OCI-LY3 (cell line): Measurements from ENCODE around the gene FSIP1.

ENCODE experiments used
- H2AFZ ChIP-seq: fragments of 200-600, 300-600 bp; shearing (Covaris generic); 2 replicates; pipeline ENCODE4 v1.6.0; 2014; ENCODE audit warnings: antibody characterized with exemption, low read depth, low read length
- H3K27ac ChIP-seq: fragments of 200-600, 300-600 bp; sonication (generic); 2 replicates; pipeline ENCODE4 v1.5.1; 2014; ENCODE audit warnings: mild to moderate bottlenecking, low read length, moderate library complexity, mixed read lengths
- H3K27me3 ChIP-seq: fragments of 200-600, 300-600 bp; sonication (generic); 2 replicates; pipeline ENCODE4 v1.6.1; 2014; ENCODE audit warnings: low read depth, low read length, mixed read lengths
- H3K36me3 ChIP-seq: fragments of 200-600, 300-600 bp; sonication (generic); replicated peaks from 2 replicates; pipeline ENCODE3; 2014; ENCODE audit warnings: low read depth, low read length, mixed read lengths
- H3K4me1 ChIP-seq: fragments of 300-600, 200-600 bp; sonication (generic); 2 replicates; pipeline ENCODE4 v1.6.1; 2014; ENCODE audit warnings: low read length, mixed read lengths
- H3K4me2 ChIP-seq: fragments of 200-600, 300-600 bp; sonication (generic); 2 replicates; pipeline ENCODE4 v1.6.1; 2014; ENCODE audit warnings: low read length, mixed read lengths
- H3K4me3 ChIP-seq: fragments of 300-600, 200-600 bp; sonication (generic); 2 replicates; pipeline ENCODE4 v1.5.1; 2014; ENCODE audit warnings: antibody characterized with exemption, mild to moderate bottlenecking, low read length, moderate library complexity
- H3K79me2 ChIP-seq: fragments of 300-600, 200-600 bp; shearing (Covaris generic); 2 replicates; pipeline ENCODE4 v1.6.1; 2014; ENCODE audit warnings: mild to moderate bottlenecking, low read length, mixed read lengths
- H3K9ac ChIP-seq: fragments of 300-600, 200-600 bp; shearing (Covaris generic); 2 replicates; pipeline ENCODE4 v1.6.0; 2014; ENCODE audit warnings: mild to moderate bottlenecking, low read length, moderate library complexity
- H3K9me3 ChIP-seq: fragments of 200-600, 300-600 bp; shearing (Covaris generic); 2 replicates; pipeline ENCODE4 v1.6.1; 2014; ENCODE audit warnings: low read length, mixed read lengths; ENCODE audit not compliant: insufficient read depth
- H4K20me1 ChIP-seq: fragments of 200-600, 300-600 bp; sonication (generic); 2 replicates; pipeline ENCODE4 v1.6.1; 2016; ENCODE audit warnings: low read length, mixed read lengths; ENCODE audit not compliant: insufficient read depth
- CTCF ChIP-seq: fragments of 200-600, 300-600 bp; sonication (generic); IDR thresholded peaks from 2 replicates; pipeline ENCODE4 v1.5.1; 2014; ENCODE audit warnings: antibody characterized with exemption, low read length, low read depth
- EZH2phosphoT487 ChIP-seq: fragments of 200-600 bp; shearing (Covaris generic); IDR thresholded peaks from 2 replicates; pipeline ENCODE4 v1.6.1; 2018; ENCODE audit warnings: antibody characterized with exemption, mixed run types, low read depth

FSIP1 gene

GRCh38 chr15:39657181-39657580, 125.5 kb downstream of the FSIP1 start:
- TF ChIP-seq EZH2phosphoT487 (no peak), CTCF (no peak)
- Histone ChIP-seq H3K4me1 (no peaks in the 10 kb centered on the region), H3K4me3 (no peak overlapping the region), H3K4me2 (no peak overlapping the region), H3K9me3 (no peaks in the 10 kb centered on the region; the same call in 1 of the 2 replicates), H3K9ac (no peak overlapping the region), H3K27ac (no peak overlapping the region), H3K79me2 (no peaks in the 10 kb centered on the region), H4K20me1 (no peaks in the 10 kb centered on the region), H3K36me3 (no peaks in the 10 kb centered on the region), H3K27me3 (no peaks in the 10 kb centered on the region), H2AFZ (no peak overlapping the region)

- no peaks in the 10 kb centered on the region for H3K27me3 ChIP-seq
- no peaks in the 10 kb centered on the region for H3K36me3 ChIP-seq
- no peak overlapping the region for H3K4me3 ChIP-seq
- H3K27ac ChIP-seq = no peak overlapping the region
- H2AFZ ChIP-seq = no peak overlapping the region
- H3K9me3 ChIP-seq = no peaks in the 10 kb centered on the region; the same call in 1 of the 2 replicates
- no peaks in the 10 kb centered on the region for H3K4me1 ChIP-seq
- H3K79me2 ChIP-seq = no peaks in the 10 kb centered on the region
- H3K9ac ChIP-seq = no peak overlapping the region
- TF ChIP-seq EZH2phosphoT487 (no peak), CTCF (no peak)
- H4K20me1 ChIP-seq = no peaks in the 10 kb centered on the region
- H3K4me2 ChIP-seq = no peak overlapping the region
Measured at GRCh38 chr15:39654304-39654703, 128.3 kb downstream of the FSIP1 start.

- no peak overlapping the region for H3K4me2 ChIP-seq
- no peak overlapping the region for H3K27ac ChIP-seq
- no peak overlapping the region for H3K4me3 ChIP-seq
- H3K79me2 ChIP-seq = no peaks in the 10 kb centered on the region
- TF ChIP-seq CTCF = no peak
- no peak for TF ChIP-seq EZH2phosphoT487
- no peaks in the 10 kb centered on the region for H3K9me3 ChIP-seq
- no peaks in the 10 kb centered on the region for H3K4me1 ChIP-seq
- no peak overlapping the region for H2AFZ ChIP-seq
- no peak overlapping the region for H3K9ac ChIP-seq
- no peaks in the 10 kb centered on the region for H3K36me3 ChIP-seq
- H3K27me3 ChIP-seq = no peaks in the 10 kb centered on the region
- H4K20me1 ChIP-seq = no peaks in the 10 kb centered on the region
Measured at GRCh38 chr15:39651881-39652280, 130.8 kb downstream of the FSIP1 start.

- H3K36me3 ChIP-seq = no peaks in the 10 kb centered on the region
- H3K4me2 ChIP-seq = no peak overlapping the region
- no peak overlapping the region for H3K27ac ChIP-seq
- no peaks in the 10 kb centered on the region for H3K9me3 ChIP-seq
- H3K79me2 ChIP-seq = no peaks in the 10 kb centered on the region
- no peaks in the 10 kb centered on the region for H3K4me1 ChIP-seq
- no peak overlapping the region for H3K4me3 ChIP-seq
- no peaks in the 10 kb centered on the region for H4K20me1 ChIP-seq
- no peaks in the 10 kb centered on the region for H3K27me3 ChIP-seq
- no peak overlapping the region for H2AFZ ChIP-seq
- no peak for TF ChIP-seq CTCF
- TF ChIP-seq EZH2phosphoT487 = no peak
- H3K9ac ChIP-seq = no peak overlapping the region
Measured at GRCh38 chr15:39651295-39651694, 131.3 kb downstream of the FSIP1 start.
